ENCODE results near the gene CMSS1. TPM values are rescaled to one million over a fixed set of nuclear protein-coding genes. Genes with fewer than 3 reads are reported as not detected.

CMSS1 gene
- total and polyA plus RNA-seq, 2 donors (not counting 1 experiment from before 2014, with no cell fraction given) = 7.3 to 22.8 TPM

DNA sequence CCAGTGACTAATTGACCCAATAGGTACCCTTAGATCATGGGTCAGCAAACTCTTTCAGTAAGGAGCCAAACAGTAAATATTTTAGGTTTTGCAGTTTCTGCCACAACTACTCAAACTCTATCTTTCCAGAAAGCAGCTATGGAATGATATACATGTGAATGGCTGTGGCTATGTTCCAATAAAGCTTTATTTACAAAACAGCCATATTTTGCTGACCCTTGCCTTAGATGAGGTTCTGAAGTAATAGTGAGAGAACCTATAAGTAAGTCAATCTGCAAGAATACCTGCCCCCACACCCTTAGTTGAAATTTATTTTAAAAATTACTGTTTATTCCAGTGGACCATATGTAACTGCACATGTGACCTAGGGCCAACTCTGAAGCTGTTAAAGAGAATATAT is 134.0 kb downstream of the CMSS1 start:
- H3K4me3 Mint-ChIP-seq = no peak overlapping the region
- peaks cover 12% of the 10 kb centered on the region for H3K4me1 Mint-ChIP-seq
- Histone ChIP-seq H3K79me2 (ENCODE audit: control insufficient read depth, insufficient read depth, low read length) (no peaks in the 10 kb centered on the region), H3K27ac (ENCODE audit: low read length in 2 of 2) (no peak overlapping the region), H2AFZ (ENCODE audit: insufficient read depth, low read depth, low read length, poor library complexity, severe bottlenecking) (no peak overlapping the region), H3K36me3 (replicated peaks in 1 of 2; ENCODE audit: control extremely low read depth in 1 of 2, control insufficient read depth in 1 of 2, extremely low read depth in 1 of 2, insufficient read depth in 2 of 2, low read length in 1 of 2) (no peaks in the 10 kb centered on the region), H3K9me3 (ENCODE audit: control extremely low read depth in 1 of 3, control insufficient read depth in 2 of 3, insufficient read depth in 1 of 3, low read length in 2 of 3) (no peaks in the 10 kb centered on the region), H3K4me2 (replicated peaks; ENCODE audit: low read depth, low read length, poor library complexity, severe bottlenecking) (no peak overlapping the region), H4K20me1 (ENCODE audit: control insufficient read depth, insufficient read depth, low read length, poor library complexity, severe bottlenecking) (no peaks in the 10 kb centered on the region), H3K4me1 (ENCODE audit: control insufficient read depth in 2 of 2, insufficient read depth in 2 of 2, low read length in 2 of 2) (no peaks in the 10 kb centered on the region), H3K9ac (ENCODE audit: low read length) (no peak overlapping the region), H3K4me3 (ENCODE audit: control extremely low read depth in 1 of 5, extremely low read depth in 1 of 5, insufficient read depth in 1 of 5, low read depth in 2 of 5, low read length in 4 of 5) (no peak overlapping the region), H3K27me3 (replicated peaks in 1 of 4; ENCODE audit: control extremely low read depth in 1 of 4, control insufficient read depth in 3 of 4, insufficient read depth in 4 of 4, low read length in 3 of 4) (no peaks in the 10 kb centered on the region)
- POLR2A ChIA-PET = no interaction called here
- intact Hi-C loops (cut with micrococcal nuclease) = no loop called here
- no peak for DNase-seq
- CTCF ChIA-PET = no interaction called here
- H3K27me3 Mint-ChIP-seq = no peaks in the 10 kb centered on the region
- ATAC-seq (ENCODE audit: low read depth) = no peak
- no peak overlapping the region for H3K27ac Mint-ChIP-seq
- no peaks in the 10 kb centered on the region for H3K9me3 Mint-ChIP-seq (ENCODE audit: insufficient read depth)
- TF ChIP-seq EZH2 (IDR thresholded peaks at IDR 0.05; ENCODE audit: borderline replicate concordance, insufficient read depth, low read depth, low read length, poor library complexity, severe bottlenecking) (no peak), CTCF (IDR thresholded peaks at IDR 0.05) (no peak)

DNA sequence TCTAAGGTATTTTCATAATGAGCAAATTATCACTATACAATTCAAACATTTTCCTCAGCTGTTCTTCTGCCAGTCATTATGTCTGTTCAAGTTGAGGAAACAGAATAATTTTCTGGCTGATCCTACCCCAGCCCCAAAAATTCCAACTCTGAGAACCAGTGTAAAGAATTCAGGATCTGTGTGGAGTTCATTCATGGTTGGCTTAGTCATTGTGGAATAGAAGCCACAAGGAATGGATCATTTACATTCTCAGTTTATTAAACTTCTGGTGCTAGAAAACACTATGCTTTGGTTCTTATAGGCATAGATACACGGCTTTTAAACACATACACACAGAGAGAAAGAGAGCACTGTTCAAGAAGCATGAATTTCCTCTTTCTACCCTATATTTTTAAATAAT is 134.6 kb downstream of the CMSS1 start:
- no CpG with 5 or more reads among the region's 1 CpG for WGBS (ENCODE audit: insufficient coverage)
- no peaks in the 10 kb centered on the region for H3K79me2 ChIP-seq (ENCODE audit: control insufficient read depth, insufficient read depth, low read length)
- H3K4me1 ChIP-seq (ENCODE audit: control insufficient read depth in 2 of 2, insufficient read depth in 2 of 2, low read length in 2 of 2) = no peaks in the 10 kb centered on the region
- H3K9me3 ChIP-seq (ENCODE audit: control extremely low read depth in 1 of 3, control insufficient read depth in 2 of 3, insufficient read depth in 1 of 3, low read length in 2 of 3) = no peaks in the 10 kb centered on the region
- ChIA-PET POLR2A (no interaction called here), CTCF (no interaction called here)
- H3K27me3 Mint-ChIP-seq = no peaks in the 10 kb centered on the region
- no peaks in the 10 kb centered on the region for H3K9me3 Mint-ChIP-seq (ENCODE audit: insufficient read depth)
- H3K4me2 ChIP-seq (replicated peaks; ENCODE audit: low read depth, low read length, poor library complexity, severe bottlenecking) = no peak overlapping the region
- TF ChIP-seq CTCF (IDR thresholded peaks at IDR 0.05) (no peak), EZH2 (IDR thresholded peaks at IDR 0.05; ENCODE audit: borderline replicate concordance, insufficient read depth, low read depth, low read length, poor library complexity, severe bottlenecking) (no peak)
- H3K27ac ChIP-seq (ENCODE audit: low read length in 2 of 2) = no peak overlapping the region
- H3K27me3 ChIP-seq (replicated peaks in 1 of 4; ENCODE audit: control extremely low read depth in 1 of 4, control insufficient read depth in 3 of 4, insufficient read depth in 4 of 4, low read length in 3 of 4) = no peaks in the 10 kb centered on the region
- no peak overlapping the region for H2AFZ ChIP-seq (ENCODE audit: insufficient read depth, low read depth, low read length, poor library complexity, severe bottlenecking)
- DNase-seq = no peak
- no peaks in the 10 kb centered on the region for H4K20me1 ChIP-seq (ENCODE audit: control insufficient read depth, insufficient read depth, low read length, poor library complexity, severe bottlenecking)
- H3K4me1 Mint-ChIP-seq = peaks cover 15% of the 10 kb centered on the region
- H3K4me3 Mint-ChIP-seq = no peak overlapping the region
- no peak overlapping the region for H3K9ac ChIP-seq (ENCODE audit: low read length)
- no peak overlapping the region for H3K4me3 ChIP-seq (ENCODE audit: control extremely low read depth in 1 of 5, extremely low read depth in 1 of 5, insufficient read depth in 1 of 5, low read depth in 2 of 5, low read length in 4 of 5)
- no peaks in the 10 kb centered on the region for H3K36me3 ChIP-seq (replicated peaks in 1 of 2; ENCODE audit: control extremely low read depth in 1 of 2, control insufficient read depth in 1 of 2, extremely low read depth in 1 of 2, insufficient read depth in 2 of 2, low read length in 1 of 2)
- no peak for ATAC-seq (ENCODE audit: low read depth)
- H3K27ac Mint-ChIP-seq = no peak overlapping the region
- intact Hi-C loops (cut with micrococcal nuclease) = no loop called here

Measured in B cell (primary cell).